Measurements from ENCODE around the gene CPED1. TPM values are rescaled to one million over a fixed set of nuclear protein-coding genes. Genes with fewer than 3 reads are reported as not detected.

The CPED1 gene
- total RNA-seq, 1 experiment from 2014 or later = 0.44 TPM

DNA sequence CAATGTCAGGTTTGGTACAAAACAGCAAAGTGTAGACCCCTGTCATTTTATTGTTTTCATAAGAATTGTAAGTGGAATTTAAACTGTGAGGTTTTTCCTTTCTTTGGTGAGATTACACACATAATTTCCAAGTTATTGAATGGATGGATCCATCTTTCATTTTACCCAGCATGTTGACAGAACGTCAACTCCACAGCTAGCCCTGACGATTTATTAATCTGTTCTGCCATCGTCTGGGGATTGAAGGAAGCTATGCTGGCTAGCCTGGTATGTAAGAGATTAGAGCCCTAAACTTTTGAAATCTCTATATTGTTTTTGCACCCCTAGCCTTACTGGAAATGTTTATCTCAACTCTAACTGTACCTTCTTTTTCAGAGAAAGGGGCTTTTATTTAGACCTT, 348.9 kb downstream of the CPED1 start:
- CTCF ChIA-PET = interaction anchor here (1.5 kb wide), 1 partner anchor 59 kb away, joined by 3 read pairs; no protein-coding TSS in a partner anchor
- H3K4me1 Mint-ChIP-seq = no peaks in the 10 kb centered on the region
- ATAC-seq = no peak

DNA sequence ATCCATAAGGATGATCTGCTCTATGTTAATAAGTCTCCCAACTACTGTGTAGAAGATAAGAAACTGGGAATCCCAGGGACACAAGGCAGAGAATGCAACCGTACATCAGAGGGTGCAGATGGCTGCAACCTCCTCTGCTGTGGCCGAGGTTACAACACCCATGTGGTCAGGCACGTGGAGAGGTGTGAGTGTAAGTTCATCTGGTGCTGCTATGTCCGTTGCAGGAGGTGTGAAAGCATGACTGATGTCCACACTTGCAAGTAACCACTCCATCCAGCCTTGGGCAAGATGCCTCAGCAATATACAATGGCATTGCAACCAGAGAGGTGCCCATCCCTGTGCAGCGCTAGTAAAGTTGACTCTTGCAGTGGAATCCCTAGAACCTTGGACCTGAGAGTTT, 350.6 kb downstream of the CPED1 start:
- ChIA-PET POLR2A (no interaction called here), CTCF (no interaction called here)
- no peaks in the 10 kb centered on the region for H3K36me3 Mint-ChIP-seq
- ATAC-seq (no peak), DNase-seq (ENCODE audit: low spot score) (no peak)
- H3K4me3 Mint-ChIP-seq = no peak overlapping the region
- H3K4me1 Mint-ChIP-seq = no peaks in the 10 kb centered on the region
- no peaks in the 10 kb centered on the region for H3K9me3 Mint-ChIP-seq
- no peak overlapping the region for H3K27ac Mint-ChIP-seq
- H3K27me3 Mint-ChIP-seq (ENCODE audit: low read depth) = no peaks in the 10 kb centered on the region
- TF ChIP-seq ZNF219 (CRISPR knock-in tag; IDR thresholded peaks at IDR 0.05; ENCODE audit: borderline replicate concordance) (no peak), HMGA2 (CRISPR knock-in tag; IDR thresholded peaks at IDR 0.05) (no peak), TCF7 (CRISPR knock-in tag; IDR thresholded peaks at IDR 0.05; ENCODE audit: low read depth) (no peak), NFYB (CRISPR knock-in tag; conservative IDR thresholded peaks at IDR 0.05; ENCODE audit: low read depth) (no peak), IRF2 (CRISPR knock-in tag; IDR thresholded peaks at IDR 0.05; ENCODE audit: borderline replicate concordance, low read depth) (no peak), OVOL2 (CRISPR knock-in tag; IDR thresholded peaks at IDR 0.05; ENCODE audit: borderline replicate concordance) (no peak)
- TF ChIP-seq, protein P1, sequence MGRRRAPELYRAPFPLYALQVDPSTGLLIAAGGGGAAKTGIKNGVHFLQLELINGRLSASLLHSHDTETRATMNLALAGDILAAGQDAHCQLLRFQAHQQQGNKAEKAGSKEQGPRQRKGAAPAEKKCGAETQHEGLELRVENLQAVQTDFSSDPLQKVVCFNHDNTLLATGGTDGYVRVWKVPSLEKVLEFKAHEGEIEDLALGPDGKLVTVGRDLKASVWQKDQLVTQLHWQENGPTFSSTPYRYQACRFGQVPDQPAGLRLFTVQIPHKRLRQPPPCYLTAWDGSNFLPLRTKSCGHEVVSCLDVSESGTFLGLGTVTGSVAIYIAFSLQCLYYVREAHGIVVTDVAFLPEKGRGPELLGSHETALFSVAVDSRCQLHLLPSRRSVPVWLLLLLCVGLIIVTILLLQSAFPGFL (CRISPR knock-in tag; IDR thresholded peaks at IDR 0.05; ENCODE audit: borderline replicate concordance) = no peak
- TF ChIP-seq, protein P2, sequence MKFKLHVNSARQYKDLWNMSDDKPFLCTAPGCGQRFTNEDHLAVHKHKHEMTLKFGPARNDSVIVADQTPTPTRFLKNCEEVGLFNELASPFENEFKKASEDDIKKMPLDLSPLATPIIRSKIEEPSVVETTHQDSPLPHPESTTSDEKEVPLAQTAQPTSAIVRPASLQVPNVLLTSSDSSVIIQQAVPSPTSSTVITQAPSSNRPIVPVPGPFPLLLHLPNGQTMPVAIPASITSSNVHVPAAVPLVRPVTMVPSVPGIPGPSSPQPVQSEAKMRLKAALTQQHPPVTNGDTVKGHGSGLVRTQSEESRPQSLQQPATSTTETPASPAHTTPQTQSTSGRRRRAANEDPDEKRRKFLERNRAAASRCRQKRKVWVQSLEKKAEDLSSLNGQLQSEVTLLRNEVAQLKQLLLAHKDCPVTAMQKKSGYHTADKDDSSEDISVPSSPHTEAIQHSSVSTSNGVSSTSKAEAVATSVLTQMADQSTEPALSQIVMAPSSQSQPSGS (CRISPR knock-in tag; IDR thresholded peaks at IDR 0.05; ENCODE audit: borderline replicate concordance, low read depth) = no peak
- TF ChIP-seq, protein P3, sequence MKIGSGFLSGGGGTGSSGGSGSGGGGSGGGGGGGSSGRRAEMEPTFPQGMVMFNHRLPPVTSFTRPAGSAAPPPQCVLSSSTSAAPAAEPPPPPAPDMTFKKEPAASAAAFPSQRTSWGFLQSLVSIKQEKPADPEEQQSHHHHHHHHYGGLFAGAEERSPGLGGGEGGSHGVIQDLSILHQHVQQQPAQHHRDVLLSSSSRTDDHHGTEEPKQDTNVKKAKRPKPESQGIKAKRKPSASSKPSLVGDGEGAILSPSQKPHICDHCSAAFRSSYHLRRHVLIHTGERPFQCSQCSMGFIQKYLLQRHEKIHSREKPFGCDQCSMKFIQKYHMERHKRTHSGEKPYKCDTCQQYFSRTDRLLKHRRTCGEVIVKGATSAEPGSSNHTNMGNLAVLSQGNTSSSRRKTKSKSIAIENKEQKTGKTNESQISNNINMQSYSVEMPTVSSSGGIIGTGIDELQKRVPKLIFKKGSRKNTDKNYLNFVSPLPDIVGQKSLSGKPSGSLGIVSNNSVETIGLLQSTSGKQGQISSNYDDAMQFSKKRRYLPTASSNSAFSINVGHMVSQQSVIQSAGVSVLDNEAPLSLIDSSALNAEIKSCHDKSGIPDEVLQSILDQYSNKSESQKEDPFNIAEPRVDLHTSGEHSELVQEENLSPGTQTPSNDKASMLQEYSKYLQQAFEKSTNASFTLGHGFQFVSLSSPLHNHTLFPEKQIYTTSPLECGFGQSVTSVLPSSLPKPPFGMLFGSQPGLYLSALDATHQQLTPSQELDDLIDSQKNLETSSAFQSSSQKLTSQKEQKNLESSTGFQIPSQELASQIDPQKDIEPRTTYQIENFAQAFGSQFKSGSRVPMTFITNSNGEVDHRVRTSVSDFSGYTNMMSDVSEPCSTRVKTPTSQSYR (CRISPR knock-in tag; IDR thresholded peaks at IDR 0.05) = no peak
- TF ChIP-seq, protein P4, sequence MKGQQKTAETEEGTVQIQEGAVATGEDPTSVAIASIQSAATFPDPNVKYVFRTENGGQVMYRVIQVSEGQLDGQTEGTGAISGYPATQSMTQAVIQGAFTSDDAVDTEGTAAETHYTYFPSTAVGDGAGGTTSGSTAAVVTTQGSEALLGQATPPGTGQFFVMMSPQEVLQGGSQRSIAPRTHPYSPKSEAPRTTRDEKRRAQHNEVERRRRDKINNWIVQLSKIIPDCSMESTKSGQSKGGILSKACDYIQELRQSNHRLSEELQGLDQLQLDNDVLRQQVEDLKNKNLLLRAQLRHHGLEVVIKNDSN (CRISPR knock-in tag; IDR thresholded peaks at IDR 0.05) = no peak

More for the DNA sequence above, 348.9 kb downstream of the CPED1 start:
- Mint-ChIP-seq H3K27ac (no peak overlapping the region), H3K36me3 (no peaks in the 10 kb centered on the region), H3K27me3 (ENCODE audit: low read depth) (no peaks in the 10 kb centered on the region), H3K9me3 (no peaks in the 10 kb centered on the region), H3K4me3 (no peak overlapping the region)
- POLR2A ChIA-PET = no interaction called here
- DNase-seq (ENCODE audit: low spot score) = no peak
- TF ChIP-seq, protein P5, sequence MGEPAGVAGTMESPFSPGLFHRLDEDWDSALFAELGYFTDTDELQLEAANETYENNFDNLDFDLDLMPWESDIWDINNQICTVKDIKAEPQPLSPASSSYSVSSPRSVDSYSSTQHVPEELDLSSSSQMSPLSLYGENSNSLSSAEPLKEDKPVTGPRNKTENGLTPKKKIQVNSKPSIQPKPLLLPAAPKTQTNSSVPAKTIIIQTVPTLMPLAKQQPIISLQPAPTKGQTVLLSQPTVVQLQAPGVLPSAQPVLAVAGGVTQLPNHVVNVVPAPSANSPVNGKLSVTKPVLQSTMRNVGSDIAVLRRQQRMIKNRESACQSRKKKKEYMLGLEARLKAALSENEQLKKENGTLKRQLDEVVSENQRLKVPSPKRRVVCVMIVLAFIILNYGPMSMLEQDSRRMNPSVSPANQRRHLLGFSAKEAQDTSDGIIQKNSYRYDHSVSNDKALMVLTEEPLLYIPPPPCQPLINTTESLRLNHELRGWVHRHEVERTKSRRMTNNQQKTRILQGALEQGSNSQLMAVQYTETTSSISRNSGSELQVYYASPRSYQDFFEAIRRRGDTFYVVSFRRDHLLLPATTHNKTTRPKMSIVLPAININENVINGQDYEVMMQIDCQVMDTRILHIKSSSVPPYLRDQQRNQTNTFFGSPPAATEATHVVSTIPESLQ (CRISPR knock-in tag; IDR thresholded peaks at IDR 0.05) = no peak
- TF ChIP-seq SP1 (CRISPR knock-in tag; conservative IDR thresholded peaks at IDR 0.05) = no peak
- TF ChIP-seq, protein P6, sequence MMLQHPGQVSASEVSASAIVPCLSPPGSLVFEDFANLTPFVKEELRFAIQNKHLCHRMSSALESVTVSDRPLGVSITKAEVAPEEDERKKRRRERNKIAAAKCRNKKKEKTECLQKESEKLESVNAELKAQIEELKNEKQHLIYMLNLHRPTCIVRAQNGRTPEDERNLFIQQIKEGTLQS (CRISPR knock-in tag; conservative IDR thresholded peaks at IDR 0.05) = no peak
- TF ChIP-seq, protein P7, sequence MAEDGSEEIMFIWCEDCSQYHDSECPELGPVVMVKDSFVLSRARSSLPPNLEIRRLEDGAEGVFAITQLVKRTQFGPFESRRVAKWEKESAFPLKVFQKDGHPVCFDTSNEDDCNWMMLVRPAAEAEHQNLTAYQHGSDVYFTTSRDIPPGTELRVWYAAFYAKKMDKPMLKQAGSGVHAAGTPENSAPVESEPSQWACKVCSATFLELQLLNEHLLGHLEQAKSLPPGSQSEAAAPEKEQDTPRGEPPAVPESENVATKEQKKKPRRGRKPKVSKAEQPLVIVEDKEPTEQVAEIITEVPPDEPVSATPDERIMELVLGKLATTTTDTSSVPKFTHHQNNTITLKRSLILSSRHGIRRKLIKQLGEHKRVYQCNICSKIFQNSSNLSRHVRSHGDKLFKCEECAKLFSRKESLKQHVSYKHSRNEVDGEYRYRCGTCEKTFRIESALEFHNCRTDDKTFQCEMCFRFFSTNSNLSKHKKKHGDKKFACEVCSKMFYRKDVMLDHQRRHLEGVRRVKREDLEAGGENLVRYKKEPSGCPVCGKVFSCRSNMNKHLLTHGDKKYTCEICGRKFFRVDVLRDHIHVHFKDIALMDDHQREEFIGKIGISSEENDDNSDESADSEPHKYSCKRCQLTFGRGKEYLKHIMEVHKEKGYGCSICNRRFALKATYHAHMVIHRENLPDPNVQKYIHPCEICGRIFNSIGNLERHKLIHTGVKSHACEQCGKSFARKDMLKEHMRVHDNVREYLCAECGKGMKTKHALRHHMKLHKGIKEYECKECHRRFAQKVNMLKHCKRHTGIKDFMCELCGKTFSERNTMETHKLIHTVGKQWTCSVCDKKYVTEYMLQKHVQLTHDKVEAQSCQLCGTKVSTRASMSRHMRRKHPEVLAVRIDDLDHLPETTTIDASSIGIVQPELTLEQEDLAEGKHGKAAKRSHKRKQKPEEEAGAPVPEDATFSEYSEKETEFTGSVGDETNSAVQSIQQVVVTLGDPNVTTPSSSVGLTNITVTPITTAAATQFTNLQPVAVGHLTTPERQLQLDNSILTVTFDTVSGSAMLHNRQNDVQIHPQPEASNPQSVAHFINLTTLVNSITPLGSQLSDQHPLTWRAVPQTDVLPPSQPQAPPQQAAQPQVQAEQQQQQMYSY (CRISPR knock-in tag; IDR thresholded peaks at IDR 0.05) = no peak
- TF ChIP-seq, protein P8, sequence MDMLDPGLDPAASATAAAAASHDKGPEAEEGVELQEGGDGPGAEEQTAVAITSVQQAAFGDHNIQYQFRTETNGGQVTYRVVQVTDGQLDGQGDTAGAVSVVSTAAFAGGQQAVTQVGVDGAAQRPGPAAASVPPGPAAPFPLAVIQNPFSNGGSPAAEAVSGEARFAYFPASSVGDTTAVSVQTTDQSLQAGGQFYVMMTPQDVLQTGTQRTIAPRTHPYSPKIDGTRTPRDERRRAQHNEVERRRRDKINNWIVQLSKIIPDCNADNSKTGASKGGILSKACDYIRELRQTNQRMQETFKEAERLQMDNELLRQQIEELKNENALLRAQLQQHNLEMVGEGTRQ (CRISPR knock-in tag; IDR thresholded peaks at IDR 0.05) = no peak
- TF ChIP-seq, protein P4 (CRISPR knock-in tag; IDR thresholded peaks at IDR 0.05) = no peak
- no peak for TF ChIP-seq JAZF1 (CRISPR knock-in tag; IDR thresholded peaks at IDR 0.05)
- TF ChIP-seq ZNF423 (CRISPR knock-in tag; IDR thresholded peaks at IDR 0.05) = no peak
- TF ChIP-seq GABPB1 (CRISPR knock-in tag; IDR thresholded peaks at IDR 0.05) = no peak
- no peak for TF ChIP-seq OVOL2 (CRISPR knock-in tag; IDR thresholded peaks at IDR 0.05; ENCODE audit: borderline replicate concordance)

Measured in WTC11 (cell line).